Calu3 (cell line): ENCODE measurements around the gene TNF. TPM values are rescaled to one million over a fixed set of nuclear protein-coding genes. Genes with fewer than 3 reads are reported as not detected.

Experiments
- BruUV-seq: library from RNA; stranded (reverse); fragments of 400-500 nt; replicated peaks from 2 replicates; lab custom pipeline; 2021; lab: Mats Ljungman, UMichigan
- CTCF ChIA-PET: fragments of 300-600 bp; sonication (Branson Sonifier 250); formaldehyde crosslinking; loops from one replicate; lab custom pipeline; 2022; ENCODE audit warnings: antibody characterized with exemption; lab: Charles Lee
- DNase-seq: peaks from one replicate; pipeline ENCODE4 v3.0.0; 2022
- H3K27ac Mint-ChIP-seq: one replicate; pipeline ENCODE4 v1.8.0; 2022; ENCODE audit warnings: mixed read lengths; ENCODE audit not compliant: unreplicated experiment
- H3K27me3 Mint-ChIP-seq: one replicate; pipeline ENCODE4 v1.8.0; 2022; ENCODE audit warnings: mixed read lengths; ENCODE audit not compliant: unreplicated experiment
- H3K36me3 Mint-ChIP-seq: one replicate; pipeline ENCODE4 v1.8.0; 2022; ENCODE audit warnings: mild to moderate bottlenecking, moderate library complexity, mixed read lengths; ENCODE audit not compliant: insufficient read depth, unreplicated experiment
- H3K4me1 Mint-ChIP-seq: one replicate; pipeline ENCODE4 v1.8.0; 2022; ENCODE audit warnings: mild to moderate bottlenecking, low read depth, mixed read lengths; ENCODE audit not compliant: unreplicated experiment
- H3K4me3 Mint-ChIP-seq: one replicate; pipeline ENCODE4 v1.8.0; 2022; ENCODE audit warnings: mild to moderate bottlenecking, low read depth, moderate library complexity, mixed read lengths; ENCODE audit not compliant: unreplicated experiment
- H3K9me3 Mint-ChIP-seq: one replicate; pipeline ENCODE4 v1.8.0; 2022; ENCODE audit warnings: low read depth, mixed read lengths; ENCODE audit not compliant: unreplicated experiment
- CTCF ChIP-seq: fragments of 200-600 bp; IDR thresholded peaks from one replicate; pipeline ENCODE4 v1.8.0; 2022; ENCODE audit warnings: antibody characterized with exemption; ENCODE audit not compliant: unreplicated experiment
- intact Hi-C: fragments of 100-400 bp; cut with micrococcal nuclease; formaldehyde crosslinking; loops from one replicate; pipeline ENCODE4 v1.10.0; 2022; ENCODE audit not compliant: unreplicated experiment
- total RNA-seq: library from RNA; stranded (reverse); gene quantifications from 2 replicates; pipeline ENCODE4 v1.2.3, GENCODE V29; 2022

TNF gene
- total RNA-seq, 1 experiment from 2014 or later: 0.68 TPM

- intact Hi-C loops: no loop called here
Observed at GRCh38 chr6:31620586-31621319, 45.4 kb downstream of the TNF start, which contains the start of gene PRRC2A. PRRC2A (plus strand) TSS chr6:31620715; CDS start chr6:31622790, 2,075 bp downstream.

GRCh38 chr6:31621320-31621939 lies 46.1 kb downstream of the TNF start:
- intact Hi-C loops: no loop called here

More at GRCh38 chr6:31620586-31621319, 45.4 kb downstream of the TNF start, which contains the start of gene PRRC2A:
- peaks cover 13% of the 10 kb centered on the region for H3K4me1 Mint-ChIP-seq
- CTCF ChIA-PET: interaction anchor here (0.6 to 2.9 kb wide), 5 partner anchors 17 to 115 kb away, joined by 3 to 15 read pairs (median 5); partner anchors contain the start of genes APOM and BAG6
- peaks cover 61% of the 10 kb centered on the region for H3K36me3 Mint-ChIP-seq
- H3K27ac Mint-ChIP-seq: peak within 1 kb of the TSS; percentile 87
- H3K27me3 Mint-ChIP-seq: peaks cover 14% of the 10 kb centered on the region
- DNase-seq: peak; percentile 89
- no TSS peak for BruUV-seq
- no peaks in the 10 kb centered on the region for H3K9me3 Mint-ChIP-seq
- H3K4me3 Mint-ChIP-seq: peak within 1 kb of the TSS; percentile 84
- no peak for TF ChIP-seq CTCF

GRCh38 chr6:31621991-31622390 lies 46.6 kb downstream of the TNF start:
- no TSS peak for BruUV-seq
- Mint-ChIP-seq H3K4me1 (peaks cover 13% of the 10 kb centered on the region), H3K36me3 (peaks cover 73% of the 10 kb centered on the region), H3K9me3 (no peaks in the 10 kb centered on the region), H3K27me3 (peaks cover 1% of the 10 kb centered on the region), H3K4me3 (peak overlapping the region; percentile 84), H3K27ac (peak overlapping the region; percentile 87)
- CTCF ChIA-PET: interaction anchor here (0.8 to 2.9 kb wide), 5 partner anchors 12 to 117 kb away, joined by 3 to 15 read pairs (median 3); partner anchors contain the start of gene BAG6
- no peak for DNase-seq
- intact Hi-C loops: no loop called here
- no peak for TF ChIP-seq CTCF

More at GRCh38 chr6:31621320-31621939, 46.1 kb downstream of the TNF start:
- CTCF ChIA-PET: interaction anchor here (0.6 to 2.9 kb wide), 5 partner anchors 12 to 118 kb away, joined by 3 to 15 read pairs (median 4); partner anchors contain the start of gene BAG6
- H3K27ac Mint-ChIP-seq: peak overlapping the region; percentile 87
- H3K4me3 Mint-ChIP-seq: peak overlapping the region; percentile 84
- peaks cover 7% of the 10 kb centered on the region for H3K27me3 Mint-ChIP-seq
- peaks cover 67% of the 10 kb centered on the region for H3K36me3 Mint-ChIP-seq
- no peak for TF ChIP-seq CTCF
- TSS peak; percentile 68 for BruUV-seq
- H3K4me1 Mint-ChIP-seq: peaks cover 13% of the 10 kb centered on the region
- H3K9me3 Mint-ChIP-seq: no peaks in the 10 kb centered on the region
- no peak for DNase-seq

GRCh38 chr6:31622684-31623091 lies 47.3 kb downstream of the TNF start:
- no peaks in the 10 kb centered on the region for H3K9me3 Mint-ChIP-seq
- TF ChIP-seq CTCF: no peak
- no TSS peak for BruUV-seq
- intact Hi-C loops: no loop called here
- H3K4me3 Mint-ChIP-seq: peak overlapping the region; percentile 84
- peak; percentile 51 for DNase-seq
- H3K27ac Mint-ChIP-seq: peak overlapping the region; percentile 87
- H3K36me3 Mint-ChIP-seq: peaks cover 80% of the 10 kb centered on the region
- CTCF ChIA-PET: interaction anchor here (0.6 to 2.9 kb wide), 6 partner anchors 13 to 163 kb away, joined by 3 to 15 read pairs (median 3); partner anchors contain the start of gene BAG6
- no peaks in the 10 kb centered on the region for H3K27me3 Mint-ChIP-seq
- H3K4me1 Mint-ChIP-seq: peaks cover 18% of the 10 kb centered on the region
